SJCRH30 (cell line): Measurements from ENCODE around the gene KIF25. TPM values are rescaled to one million over a fixed set of nuclear protein-coding genes. Genes with fewer than 3 reads are reported as not detected.

Experiments used
- DNase-seq, 2 experiments: peaks; one replicate each; pipeline ENCODE4 v3.0.0-alpha.2; 2015 to 2020
- H3K27ac ChIP-seq: fragments of 250-450 bp; sonication (Bioruptor Pico); 2 replicates; pipeline ENCODE4 v1.5.1; 2020; ENCODE audit warnings: mild to moderate bottlenecking, moderate library complexity
- H3K27me3 ChIP-seq: fragments of 250-450 bp; sonication (Bioruptor Pico); 2 replicates; pipeline ENCODE4 v1.5.1; 2020; ENCODE audit warnings: mild to moderate bottlenecking, moderate library complexity
- H3K36me3 ChIP-seq: fragments of 250-450 bp; sonication (Bioruptor Pico); 2 replicates; pipeline ENCODE4 v1.5.1; 2020; ENCODE audit warnings: mild to moderate bottlenecking, moderate library complexity
- H3K4me1 ChIP-seq: fragments of 250-450 bp; sonication (Bioruptor Pico); 2 replicates; pipeline ENCODE4 v1.5.1; 2020; ENCODE audit warnings: mild to moderate bottlenecking, moderate library complexity
- H3K4me3 ChIP-seq: fragments of 250-450 bp; sonication (Bioruptor Pico); 2 replicates; pipeline ENCODE4 v1.5.1; 2020; ENCODE audit warnings: mild to moderate bottlenecking, moderate library complexity
- H3K9me3 ChIP-seq: fragments of 250-450 bp; sonication (Bioruptor Pico); replicated peaks from 2 replicates; pipeline ENCODE4 v1.5.1; 2020; ENCODE audit warnings: mild to moderate bottlenecking, moderate library complexity
- total RNA-seq: library from RNA; depleted of rRNA; stranded (reverse); fragments of >200 nt; shearing (Covaris generic); gene quantifications from 2 replicates; pipeline ENCODE4 v1.2.3, GENCODE V29; 2014

Gene KIF25
- total RNA-seq, 1 experiment from 2014 or later, result 0.51 TPM

- no peak overlapping the region for H3K27ac ChIP-seq
- H3K36me3 ChIP-seq, result no peaks in the 10 kb centered on the region
- no peaks in the 10 kb centered on the region for H3K4me1 ChIP-seq
- no peak overlapping the region for H3K4me3 ChIP-seq
- no peak for DNase-seq
- H3K9me3 ChIP-seq, result no peaks in the 10 kb centered on the region
- H3K27me3 ChIP-seq, result 0 out of 2 replicates have a peak, but pooled peaks cover 10% of the 10 kb centered on the region
Observed at GRCh38 chr6:168056892-168057527, 59.5 kb downstream of the KIF25 start.

- Histone ChIP-seq H3K9me3 (no peaks in the 10 kb centered on the region), H3K4me3 (no peak overlapping the region), H3K36me3 (no peaks in the 10 kb centered on the region), H3K4me1 (no peaks in the 10 kb centered on the region), H3K27ac (no peak overlapping the region), H3K27me3 (0 out of 2 replicates have a peak, but pooled peaks cover 10% of the 10 kb centered on the region)
- DNase-seq, result no peak
Observed at GRCh38 chr6:168057836-168058235, 60.4 kb downstream of the KIF25 start.

- no peak overlapping the region for H3K4me3 ChIP-seq
- no peak for DNase-seq
Observed at GRCh38 chr6:168058691-168059551, 61.5 kb downstream of the KIF25 start.

GRCh38 chr6:168060521-168060931 is 63.1 kb downstream of the KIF25 start:
- no peak overlapping the region for H3K4me3 ChIP-seq
- no peaks in the 10 kb centered on the region for H3K36me3 ChIP-seq
- DNase-seq, result peak; percentile 61 to 63
- H3K4me1 ChIP-seq, result no peaks in the 10 kb centered on the region
- 0 out of 2 replicates have a peak, but pooled peaks cover 10% of the 10 kb centered on the region for H3K27me3 ChIP-seq
- H3K27ac ChIP-seq, result no peak overlapping the region
- no peaks in the 10 kb centered on the region for H3K9me3 ChIP-seq

More at GRCh38 chr6:168058691-168059551, 61.5 kb downstream of the KIF25 start:
- Histone ChIP-seq H3K27me3 (0 out of 2 replicates have a peak, but pooled peaks cover 10% of the 10 kb centered on the region), H3K9me3 (no peaks in the 10 kb centered on the region), H3K36me3 (no peaks in the 10 kb centered on the region), H3K4me1 (no peaks in the 10 kb centered on the region), H3K27ac (no peak overlapping the region)

- DNase-seq, result no peak
- H3K27ac ChIP-seq, result no peak overlapping the region
- 0 out of 2 replicates have a peak, but pooled peaks cover 2% of the 10 kb centered on the region for H3K27me3 ChIP-seq
- H3K9me3 ChIP-seq, result no peaks in the 10 kb centered on the region
- no peaks in the 10 kb centered on the region for H3K36me3 ChIP-seq
- no peak overlapping the region for H3K4me3 ChIP-seq
- H3K4me1 ChIP-seq, result no peaks in the 10 kb centered on the region
Observed at GRCh38 chr6:168061269-168062210, 64.1 kb downstream of the KIF25 start.

- no peak overlapping the region for H3K27ac ChIP-seq
- no peak for DNase-seq
Observed at GRCh38 chr6:168062346-168063289, 65.1 kb downstream of the KIF25 start.

GRCh38 chr6:168063431-168063830 is 66.0 kb downstream of the KIF25 start:
- no peaks in the 10 kb centered on the region for H3K4me1 ChIP-seq
- H3K4me3 ChIP-seq, result no peak overlapping the region
- no peaks in the 10 kb centered on the region for H3K36me3 ChIP-seq
- H3K27ac ChIP-seq, result no peak overlapping the region
- DNase-seq, result no peak
- H3K27me3 ChIP-seq, result no peaks in the 10 kb centered on the region
- H3K9me3 ChIP-seq, result no peaks in the 10 kb centered on the region

More at GRCh38 chr6:168062346-168063289, 65.1 kb downstream of the KIF25 start:
- Histone ChIP-seq H3K4me1 (no peaks in the 10 kb centered on the region), H3K36me3 (no peaks in the 10 kb centered on the region), H3K4me3 (no peak overlapping the region), H3K27me3 (no peaks in the 10 kb centered on the region), H3K9me3 (no peaks in the 10 kb centered on the region)

- Histone ChIP-seq H3K36me3 (no peaks in the 10 kb centered on the region), H3K4me1 (no peaks in the 10 kb centered on the region), H3K27ac (no peak overlapping the region), H3K9me3 (no peaks in the 10 kb centered on the region), H3K27me3 (peaks cover 5% of the 10 kb centered on the region; the same call in 1 of the 2 replicates), H3K4me3 (no peak overlapping the region)
- DNase-seq, result no peak
Observed at GRCh38 chr6:168064226-168064807, 66.8 kb downstream of the KIF25 start.

GRCh38 chr6:168067081-168067759 is 69.7 kb downstream of the KIF25 start:
- Histone ChIP-seq H3K4me1 (no peaks in the 10 kb centered on the region), H3K9me3 (no peaks in the 10 kb centered on the region), H3K4me3 (no peak overlapping the region), H3K27ac (no peak overlapping the region), H3K27me3 (peaks cover 12% of the 10 kb centered on the region; the same call in 1 of the 2 replicates), H3K36me3 (no peaks in the 10 kb centered on the region)
- no peak for DNase-seq

GRCh38 chr6:168070804-168071203 is 73.3 kb downstream of the KIF25 start:
- Histone ChIP-seq H3K27ac (no peak overlapping the region), H3K9me3 (no peaks in the 10 kb centered on the region), H3K36me3 (no peaks in the 10 kb centered on the region), H3K4me3 (no peak overlapping the region), H3K4me1 (no peaks in the 10 kb centered on the region), H3K27me3 (peaks cover 12% of the 10 kb centered on the region; the same call in 1 of the 2 replicates)
- no peak for DNase-seq

- no peaks in the 10 kb centered on the region for H3K9me3 ChIP-seq
- no peak overlapping the region for H3K27ac ChIP-seq
- no peak overlapping the region for H3K4me3 ChIP-seq
- no peak for DNase-seq
- H3K36me3 ChIP-seq, result no peaks in the 10 kb centered on the region
- no peaks in the 10 kb centered on the region for H3K4me1 ChIP-seq
- peaks cover 12% of the 10 kb centered on the region; the same call in 1 of the 2 replicates for H3K27me3 ChIP-seq
Observed at GRCh38 chr6:168071620-168072019, 74.1 kb downstream of the KIF25 start.

- peaks cover 12% of the 10 kb centered on the region; the same call in 1 of the 2 replicates for H3K27me3 ChIP-seq
- H3K36me3 ChIP-seq, result no peaks in the 10 kb centered on the region
- H3K4me3 ChIP-seq, result no peak overlapping the region
- no peak for DNase-seq
- H3K9me3 ChIP-seq, result no peaks in the 10 kb centered on the region
- no peaks in the 10 kb centered on the region for H3K4me1 ChIP-seq
- no peak overlapping the region for H3K27ac ChIP-seq
Observed at GRCh38 chr6:168072261-168072660, 74.8 kb downstream of the KIF25 start.

GRCh38 chr6:168072730-168073129 is 75.3 kb downstream of the KIF25 start:
- peaks cover 12% of the 10 kb centered on the region; the same call in 1 of the 2 replicates for H3K27me3 ChIP-seq
- no peak overlapping the region for H3K4me3 ChIP-seq
- no peaks in the 10 kb centered on the region for H3K36me3 ChIP-seq
- H3K4me1 ChIP-seq, result no peaks in the 10 kb centered on the region
- DNase-seq, result no peak
- no peaks in the 10 kb centered on the region for H3K9me3 ChIP-seq
- H3K27ac ChIP-seq, result no peak overlapping the region
